Measurements from ENCODE around the gene ARHGAP26. TPM values are rescaled to one million over a fixed set of nuclear protein-coding genes. Genes with fewer than 3 reads are reported as not detected.

ARHGAP26 gene
- total RNA-seq, 2 donors from 2014 or later, result 15.7 to 23.4 TPM

- no peaks in the 10 kb centered on the region for H3K36me3 Mint-ChIP-seq
- no peak for ATAC-seq
Observed at GRCh38 chr5:142745268-142745667, 24.9 kb upstream of the ARHGAP26 start.

GRCh38 chr5:142746532-142747433 is 23.4 kb upstream of the ARHGAP26 start:
- ATAC-seq (no peak), DNase-seq (ENCODE audit: low spot score in 2 of 2) (no peak)
- Mint-ChIP-seq H3K9me3 (no peaks in the 10 kb centered on the region), H3K36me3 (no peaks in the 10 kb centered on the region), H3K27ac (no peak overlapping the region)

More at GRCh38 chr5:142745268-142745667, 24.9 kb upstream of the ARHGAP26 start:
- Mint-ChIP-seq H3K27ac (no peak overlapping the region), H3K9me3 (no peaks in the 10 kb centered on the region)
- no peak for DNase-seq (ENCODE audit: low spot score in 2 of 2)

- Mint-ChIP-seq H3K9me3 (no peaks in the 10 kb centered on the region), H3K36me3 (no peaks in the 10 kb centered on the region), H3K27ac (peak overlapping the region in 1 of 2 donors; percentile 38)
- DNase-seq (ENCODE audit: low spot score in 2 of 2) (no peak), ATAC-seq (no peak)
Observed at GRCh38 chr5:142748132-142748531, 22.0 kb upstream of the ARHGAP26 start.

- H3K9me3 Mint-ChIP-seq, result no peaks in the 10 kb centered on the region
- ATAC-seq (peak; percentile 66 to 68), DNase-seq (ENCODE audit: low spot score in 2 of 2) (peak in 1 of 2 donors; percentile 48)
- H3K27ac Mint-ChIP-seq, result peak overlapping the region in 1 of 2 donors; percentile 38
- H3K36me3 Mint-ChIP-seq, result no peaks in the 10 kb centered on the region
Observed at GRCh38 chr5:142748568-142749249, 21.5 kb upstream of the ARHGAP26 start.

GRCh38 chr5:142749321-142749720 is 20.9 kb upstream of the ARHGAP26 start:
- Mint-ChIP-seq H3K36me3 (no peaks in the 10 kb centered on the region), H3K27ac (no peak overlapping the region), H3K9me3 (no peaks in the 10 kb centered on the region)
- no peak for DNase-seq (ENCODE audit: low spot score in 2 of 2)
- ATAC-seq, result peak; percentile 80 to 88

- Mint-ChIP-seq H3K9me3 (no peaks in the 10 kb centered on the region), H3K36me3 (no peaks in the 10 kb centered on the region), H3K27ac (no peak overlapping the region)
- DNase-seq (ENCODE audit: low spot score in 2 of 2), result no peak
- no peak for ATAC-seq
Observed at GRCh38 chr5:142753116-142753631, 17.0 kb upstream of the ARHGAP26 start.

- H3K36me3 Mint-ChIP-seq, result no peaks in the 10 kb centered on the region
- DNase-seq (ENCODE audit: low spot score in 2 of 2), result no peak
- ATAC-seq, result no peak
- H3K9me3 Mint-ChIP-seq, result no peaks in the 10 kb centered on the region
- H3K27ac Mint-ChIP-seq, result no peak overlapping the region
Observed at GRCh38 chr5:142754031-142754430, 16.1 kb upstream of the ARHGAP26 start.

GRCh38 chr5:142756576-142756975 is 13.6 kb upstream of the ARHGAP26 start:
- no peak overlapping the region for H3K27ac Mint-ChIP-seq

GRCh38 chr5:142757564-142757963 is 12.6 kb upstream of the ARHGAP26 start:
- DNase-seq (ENCODE audit: low spot score in 2 of 2) (no peak), ATAC-seq (peak in 1 of 2 donors; percentile 46)
- H3K27ac Mint-ChIP-seq, result peak overlapping the region in 1 of 2 donors; percentile 13
- H3K9me3 Mint-ChIP-seq, result no peaks in the 10 kb centered on the region
- H3K36me3 Mint-ChIP-seq, result no peaks in the 10 kb centered on the region

More at GRCh38 chr5:142756576-142756975, 13.6 kb upstream of the ARHGAP26 start:
- no peak for DNase-seq (ENCODE audit: low spot score in 2 of 2)
- no peaks in the 10 kb centered on the region for H3K36me3 Mint-ChIP-seq
- H3K9me3 Mint-ChIP-seq, result no peaks in the 10 kb centered on the region
- no peak for ATAC-seq

GRCh38 chr5:142758062-142758795 is 11.9 kb upstream of the ARHGAP26 start:
- peak; percentile 94 to 97 for ATAC-seq
- H3K36me3 Mint-ChIP-seq, result no peaks in the 10 kb centered on the region
- H3K9me3 Mint-ChIP-seq, result no peaks in the 10 kb centered on the region

GRCh38 chr5:142758796-142759145 is 11.4 kb upstream of the ARHGAP26 start:
- no peaks in the 10 kb centered on the region for H3K36me3 Mint-ChIP-seq
- DNase-seq (ENCODE audit: low spot score in 2 of 2), result no peak
- H3K27ac Mint-ChIP-seq, result no peak overlapping the region
- ATAC-seq, result no peak
- H3K9me3 Mint-ChIP-seq, result no peaks in the 10 kb centered on the region

More at GRCh38 chr5:142758062-142758795, 11.9 kb upstream of the ARHGAP26 start:
- DNase-seq (ENCODE audit: low spot score in 2 of 2), result no peak
- H3K27ac Mint-ChIP-seq, result peak overlapping the region in 1 of 2 donors; percentile 13

- Mint-ChIP-seq H3K9me3 (no peaks in the 10 kb centered on the region), H3K27ac (no peak overlapping the region)
- ATAC-seq, result no peak
Observed at GRCh38 chr5:142763701-142764100, 6.5 kb upstream of the ARHGAP26 start.

GRCh38 chr5:142767178-142767577 is 3.0 kb upstream of the ARHGAP26 start:
- DNase-seq (ENCODE audit: low spot score in 2 of 2) (no peak), ATAC-seq (no peak)
- Mint-ChIP-seq H3K27ac (no peak overlapping the region), H3K9me3 (no peaks in the 10 kb centered on the region), H3K36me3 (peaks cover 0 to 6% of the 10 kb centered on the region in 2 donors)

More at GRCh38 chr5:142763701-142764100, 6.5 kb upstream of the ARHGAP26 start:
- no peak for DNase-seq (ENCODE audit: low spot score in 2 of 2)
- no peaks in the 10 kb centered on the region for H3K36me3 Mint-ChIP-seq

- Mint-ChIP-seq H3K36me3 (peaks cover 0 to 6% of the 10 kb centered on the region in 2 donors), H3K9me3 (no peaks in the 10 kb centered on the region), H3K27ac (no peak overlapping the region)
- ATAC-seq (no peak), DNase-seq (ENCODE audit: low spot score in 2 of 2) (no peak)
Observed at GRCh38 chr5:142767911-142768310, 2.3 kb upstream of the ARHGAP26 start.

GRCh38 chr5:142769251-142769792 is 855 bp upstream of the ARHGAP26 start:
- Mint-ChIP-seq H3K27ac (peak overlapping the region; percentile 70 to 92), H3K9me3 (no peaks in the 10 kb centered on the region), H3K36me3 (peaks cover 0 to 6% of the 10 kb centered on the region in 2 donors)
- peak in 1 of 2 donors; percentile 0 for ATAC-seq
- DNase-seq (ENCODE audit: low spot score in 2 of 2), result peak in 1 of 2 donors; percentile 15

Data from activated naive CD4-positive, alpha-beta T cell treated with anti-CD3 and anti-CD28 coated beads, Interleukin-2, amount 50 U/mL, for 72 hours (primary cell).